IMR-90 (cell line): Measurements from ENCODE around the gene HORMAD2. TPM values are rescaled to one million over a fixed set of nuclear protein-coding genes. Genes with fewer than 3 reads are reported as not detected.

Source experiments
- ATAC-seq: fragments of 200-7000 bp; cut with Tn5 transposase; 2 replicates; pipeline ENCODE4 v1.9.1; 2020; ENCODE audit warnings: low read depth, mild to moderate bottlenecking, moderate library complexity
- BruUV-seq: library from RNA; stranded (reverse); fragments of 400-500 nt; replicated peaks from 2 replicates; lab custom pipeline; 2021; lab: Mats Ljungman, UMichigan
- CTCF ChIA-PET: fragments of 300-600 bp; formaldehyde crosslinking; extraction: SDS; loops from one replicate; lab custom pipeline; 2021; ENCODE audit warnings: antibody characterized with exemption; lab: Yijun Ruan, JAX
- POLR2A ChIA-PET: fragments of 300-600 bp; sonication (Branson Sonifier 250); formaldehyde crosslinking; loops from one replicate; lab custom pipeline; 2022; ENCODE audit warnings: antibody characterized with exemption; ENCODE audit not compliant: unreplicated experiment; lab: Charles Lee
- DNase-seq: peaks from one replicate; pipeline ENCODE4 v3.0.0; 2013
- H2AFZ ChIP-seq: replicated peaks from 2 replicates; pipeline ENCODE3; 2013; ENCODE audit warnings: low read length, mild to moderate bottlenecking; ENCODE audit not compliant: poor library complexity
- H2AK5ac ChIP-seq: 2 replicates; pipeline ENCODE4 v1.6.1; 2013; ENCODE audit warnings: low read depth, low read length, inconsistent platforms
- H2AK9ac ChIP-seq: replicated peaks from 2 replicates; pipeline ENCODE3; 2013; ENCODE audit warnings: mild to moderate bottlenecking, low read depth, low read length, moderate library complexity; ENCODE audit not compliant: poor library complexity
- H2BK120ac ChIP-seq: 2 replicates; pipeline ENCODE4 v1.6.1; 2013; ENCODE audit warnings: low read depth, low read length, inconsistent platforms
- H2BK15ac ChIP-seq: 3 replicates; pipeline ENCODE4 v1.6.1; 2013; ENCODE audit warnings: low read depth, low read length, inconsistent platforms
- H2BK20ac ChIP-seq: 2 replicates; pipeline ENCODE4 v1.6.1; 2013; ENCODE audit warnings: low read depth, mild to moderate bottlenecking, inconsistent platforms, low read length, moderate library complexity
- H2BK5ac ChIP-seq: 2 replicates; pipeline ENCODE4 v1.6.1; 2013; ENCODE audit warnings: mild to moderate bottlenecking, low read depth, low read length, inconsistent platforms; ENCODE audit not compliant: poor library complexity, severe bottlenecking
- H3K14ac ChIP-seq: replicated peaks from 2 replicates; pipeline ENCODE4 v1.6.1; 2013; ENCODE audit warnings: low read depth, low read length, inconsistent platforms
- H3K18ac ChIP-seq: 2 replicates; pipeline ENCODE4 v1.6.1; 2013; ENCODE audit warnings: low read depth, low read length, control low read depth
- H3K23ac ChIP-seq: 2 replicates; pipeline ENCODE4 v1.6.1; 2013; ENCODE audit warnings: low read depth, low read length, inconsistent platforms
- H3K27ac ChIP-seq: 2 replicates; pipeline ENCODE4 v1.5.1; 2013; ENCODE audit warnings: mild to moderate bottlenecking, control low read depth, low read length; ENCODE audit not compliant: insufficient read depth
- H3K27me3 ChIP-seq: 2 replicates; pipeline ENCODE4 v1.6.1; 2013; ENCODE audit warnings: low read length; ENCODE audit not compliant: control insufficient read depth, insufficient read depth
- H3K36me3 ChIP-seq: 2 replicates; pipeline ENCODE4 v1.6.1; 2013; ENCODE audit warnings: low read length, mixed read lengths; ENCODE audit not compliant: control insufficient read depth, insufficient read depth
- H3K4ac ChIP-seq: 2 replicates; pipeline ENCODE4 v1.6.1; 2013; ENCODE audit warnings: low read depth, low read length, inconsistent platforms
- H3K4me1 ChIP-seq: 2 replicates; pipeline ENCODE4 v1.6.1; 2013; ENCODE audit warnings: low read length, mixed read lengths; ENCODE audit not compliant: control insufficient read depth, insufficient read depth
- H3K4me2 ChIP-seq: 2 replicates; pipeline ENCODE4 v1.6.1; 2013; ENCODE audit warnings: low read depth, mild to moderate bottlenecking, control low read depth, low read length, moderate library complexity
- H3K4me3 ChIP-seq: 2 replicates; pipeline ENCODE4 v1.5.1; 2013; ENCODE audit warnings: low read depth, mild to moderate bottlenecking, control low read depth, low read length, moderate library complexity; ENCODE audit not compliant: insufficient read depth
- H3K56ac ChIP-seq: 2 replicates; pipeline ENCODE4 v1.6.1; 2013; ENCODE audit warnings: low read length, inconsistent platforms; ENCODE audit not compliant: insufficient read depth; ENCODE audit errors: extremely low read depth
- H3K79me1 ChIP-seq, 2 experiments: 2 replicates each; pipeline ENCODE4 v1.6.1; 2013; ENCODE audit warnings: low read length in 2 of 2, inconsistent platforms in 1 of 2, low read depth in 1 of 2
- H3K9ac ChIP-seq: 2 replicates; pipeline ENCODE4 v1.6.1; 2013; ENCODE audit warnings: low read depth, low read length, control low read depth
- H3K9me1 ChIP-seq: 2 replicates; pipeline ENCODE4 v1.6.1; 2013; ENCODE audit warnings: low read length, inconsistent platforms; ENCODE audit not compliant: insufficient read depth
- H3K9me3 ChIP-seq: 2 replicates; pipeline ENCODE4 v1.6.1; 2013; ENCODE audit warnings: low read length; ENCODE audit not compliant: control insufficient read depth, insufficient read depth
- H4K20me1 ChIP-seq: 2 replicates; pipeline ENCODE4 v1.6.1; 2013; ENCODE audit warnings: low read length, inconsistent platforms; ENCODE audit not compliant: insufficient read depth
- H4K5ac ChIP-seq: 2 replicates; pipeline ENCODE4 v1.6.1; 2013; ENCODE audit warnings: mild to moderate bottlenecking, low read depth, low read length, control low read depth
- H4K8ac ChIP-seq, 2 experiments: 2 replicates each; pipeline ENCODE4 v1.6.1; 2013; ENCODE audit warnings: low read depth in 2 of 2, low read length in 2 of 2, control low read depth in 1 of 2, inconsistent platforms in 1 of 2
- H4K91ac ChIP-seq: 2 replicates; pipeline ENCODE4 v1.6.1; 2013; ENCODE audit warnings: low read depth, low read length, inconsistent platforms; ENCODE audit not compliant: insufficient read depth
- BHLHE40 ChIP-seq: fragments of 150-350 bp; IDR thresholded peaks from 2 replicates; pipeline ENCODE4 v1.6.1; 2016; ENCODE audit warnings: mild to moderate bottlenecking, low read depth, low read length
- CHD1 ChIP-seq: IDR thresholded peaks from 2 replicates; pipeline ENCODE4 v1.6.1; 2012; ENCODE audit warnings: low read depth, low read length, improper control_type of control experiment
- ELK1 ChIP-seq: fragments of 150-350 bp; IDR thresholded peaks from 2 replicates; pipeline ENCODE4 v1.6.1; 2016; ENCODE audit warnings: low read depth, mild to moderate bottlenecking, low read length, moderate library complexity, borderline replicate concordance
- FOS ChIP-seq: fragments of 150-350 bp; IDR thresholded peaks from 2 replicates; pipeline ENCODE4 v1.6.1; 2016; ENCODE audit warnings: low read depth, low read length
- MAFK ChIP-seq: IDR thresholded peaks from 2 replicates; pipeline ENCODE4 v1.6.1; 2012; ENCODE audit warnings: low read depth, low read length, improper control_type of control experiment
- MAZ ChIP-seq: IDR thresholded peaks from 2 replicates; pipeline ENCODE4 v1.6.1; 2012; ENCODE audit warnings: low read depth, mild to moderate bottlenecking, low read length, improper control_type of control experiment, moderate library complexity, borderline replicate concordance
- NFE2L2 ChIP-seq: fragments of 150-350 bp; IDR thresholded peaks from 2 replicates; pipeline ENCODE4 v1.6.1; 2016; ENCODE audit warnings: low read depth, mild to moderate bottlenecking, low read length
- POLR2A ChIP-seq: IDR thresholded peaks from 2 replicates; pipeline ENCODE4 v1.6.1; 2012; ENCODE audit warnings: mild to moderate bottlenecking, low read depth, low read length
- RAD21 ChIP-seq: IDR thresholded peaks from 2 replicates; pipeline ENCODE4 v1.6.1; 2012; ENCODE audit warnings: low read length, improper control_type of control experiment
- RCOR1 ChIP-seq: IDR thresholded peaks from 2 replicates; pipeline ENCODE4 v1.6.1; 2012; ENCODE audit warnings: mild to moderate bottlenecking, low read length, improper control_type of control experiment; ENCODE audit not compliant: insufficient replicate concordance
- RFX5 ChIP-seq: IDR thresholded peaks from 2 replicates; pipeline ENCODE4 v1.8.0; 2012; ENCODE audit warnings: low read depth, mild to moderate bottlenecking, low read length, moderate library complexity
- USF2 ChIP-seq: fragments of 150-350 bp; IDR thresholded peaks from 2 replicates; pipeline ENCODE4 v1.6.1; 2017; ENCODE audit warnings: mild to moderate bottlenecking, antibody characterized with exemption, low read length, low read depth
- WGBS, 2 experiments: methylation state at CpG; one replicate each; pipeline versions ENCODE4 v1.1.5 to v1.1.7; 2013; ENCODE audit warnings: missing lambda C conversion rate in 2 of 2; ENCODE audit not compliant: insufficient read length in 1 of 2; ENCODE audit errors: extremely low coverage in 2 of 2; 5-methylcytosine and 5-hydroxymethylcytosine counted together
- dilution Hi-C: fragments of 300-500 bp; cut with HindIII; formaldehyde crosslinking; loops from one replicate; pipeline ENCODE4 v1.14.3; 2018; ENCODE audit warnings: low sequenced_read_pairs; ENCODE audit not compliant: unreplicated experiment
- in situ Hi-C: fragments of 300-500 bp; cut with MboI; formaldehyde crosslinking; loops from 3 replicates; pipeline ENCODE4 v1.14.3; 2019; ENCODE audit warnings: low sequenced_read_pairs, inconsistent platforms, mixed read lengths
- intact Hi-C: fragments of 100-400 bp; cut with micrococcal nuclease; formaldehyde crosslinking; loops from 2 replicates; pipeline ENCODE4 v1.10.0; 2022
- polyA plus RNA-seq, 3 experiments: library from polyadenylated mRNA; depleted of rRNA; stranded (reverse); fragments of >200 nt; gene quantifications; 2 replicates each; pipeline ENCODE4 v1.2.3, GENCODE V29; 2012; ENCODE audit warnings: low replicate concordance in 1 of 3
- total RNA-seq: library from RNA; depleted of rRNA; stranded (reverse); fragments of >200 nt; gene quantifications from 2 replicates; pipeline ENCODE4 v1.2.3, GENCODE V29; 2012
- TF ChIP-seq, protein P1 (sequence below): conservative IDR thresholded peaks from 2 replicates; pipeline ENCODE4 v1.5.1; 2012; ENCODE audit warnings: mild to moderate bottlenecking, low read depth, low read length, improper control_type of control experiment

The HORMAD2 gene
- total and polyA plus RNA-seq, 2 of the 4 experiments (the other 2 are of a cell fraction), result not detected

DNA sequence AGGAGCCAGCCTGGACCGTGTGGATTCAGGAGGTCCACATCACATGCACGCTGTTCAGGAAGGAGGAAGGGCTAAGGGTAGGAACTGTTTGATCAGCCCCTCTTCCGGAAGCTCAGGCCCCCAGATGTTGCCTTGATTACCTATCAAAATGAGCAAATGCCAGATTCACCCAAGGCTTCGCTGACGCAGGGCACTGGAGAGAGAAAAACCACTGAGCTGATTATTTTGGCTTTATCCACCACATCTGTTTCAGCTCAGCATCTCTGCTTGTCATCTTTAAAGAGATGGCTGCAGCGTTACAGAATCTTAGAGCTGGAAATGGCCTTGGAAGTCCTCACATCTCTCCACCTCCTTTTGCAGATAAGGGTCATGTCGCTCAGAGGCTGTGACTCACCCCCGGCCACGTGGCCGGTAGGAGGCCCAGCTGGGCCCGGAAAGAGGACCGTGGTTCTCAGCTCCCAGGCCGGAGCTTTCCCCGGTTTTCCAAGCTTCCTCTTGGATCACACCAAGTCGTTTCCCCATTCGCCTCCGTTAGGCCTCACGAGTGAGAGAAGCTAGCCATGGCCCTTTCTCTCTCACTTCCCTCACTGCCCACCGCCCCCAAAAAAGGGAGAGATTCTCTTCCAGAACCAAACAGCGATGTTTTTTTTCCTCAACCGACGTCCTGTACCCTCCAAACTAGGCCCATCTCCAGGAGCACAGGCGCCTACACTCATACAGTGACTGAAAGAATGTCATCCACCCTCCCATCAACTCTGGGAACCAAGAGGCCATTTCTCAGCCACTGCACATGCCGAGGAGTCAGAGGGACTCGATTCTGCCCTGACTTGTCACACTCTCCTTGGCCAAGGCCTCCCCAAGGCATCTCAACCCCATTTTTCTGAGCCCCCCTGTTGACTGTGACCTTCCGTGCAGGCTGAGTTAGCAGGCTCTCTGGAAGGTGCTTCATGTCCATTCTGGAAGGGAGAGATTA, 128.7 kb downstream of the HORMAD2 start:
- H3K4me1 ChIP-seq, result peaks cover 57% of the 10 kb centered on the region
- H2AK9ac ChIP-seq, result peak overlapping the region; percentile 92
- peak overlapping the region; percentile 95 for H4K5ac ChIP-seq
- no peak overlapping the region for H3K4me3 ChIP-seq
- H3K18ac ChIP-seq, result peak overlapping the region; percentile 98
- peak overlapping the region; percentile 99 for H3K14ac ChIP-seq
- DNase-seq (peak; percentile 97), ATAC-seq (peak; percentile 19)
- in situ Hi-C loops, result no loop called here
- H3K79me1 ChIP-seq, result peaks cover 0 to 17% of the 10 kb centered on the region in 2 experiments; a peak in 1 of 4 replicates
- H3K56ac ChIP-seq, result peak overlapping the region; percentile 89
- peak overlapping the region; percentile 98 for H3K23ac ChIP-seq
- H3K4me2 ChIP-seq, result peak overlapping the region; percentile 5; the same call in 1 of the 2 replicates
- WGBS, 2 experiments, result 36% methylated on average over 5 of the region's 26 CpGs; no CpG with 5 or more reads in 1 of the 2 experiments
- intact Hi-C loops, result no loop called here
- peak overlapping the region; percentile 97 to 99 for H4K8ac ChIP-seq
- H2AFZ ChIP-seq, result peak overlapping the region; percentile 86
- dilution Hi-C loops, result no loop called here
- no peaks in the 10 kb centered on the region for H4K20me1 ChIP-seq
- peak overlapping the region; percentile 100 for H4K91ac ChIP-seq
- no peaks in the 10 kb centered on the region for H3K36me3 ChIP-seq
- H2BK5ac ChIP-seq, result peak overlapping the region; percentile 93
- H3K9me1 ChIP-seq, result peaks cover 43% of the 10 kb centered on the region
- CTCF ChIA-PET, result interaction anchor here (0.6 to 1.2 kb wide), 2 partner anchors 47 to 80 kb away, joined by 5 to 8 read pairs; no protein-coding TSS in a partner anchor
- TSS peak; percentile 42 for BruUV-seq
- peak overlapping the region; percentile 100 for H2AK5ac ChIP-seq
- POLR2A ChIA-PET, result interaction anchor here (0.6 to 1.5 kb wide), 7 partner anchors 12 to 307 kb away, joined by 3 to 18 read pairs (median 4); partner anchors contain the start of gene LIF
- H3K9me3 ChIP-seq, result no peaks in the 10 kb centered on the region
- H2BK120ac ChIP-seq, result peak overlapping the region; percentile 100
- H2BK15ac ChIP-seq, result peak overlapping the region; percentile 96
- H2BK20ac ChIP-seq, result peak overlapping the region; percentile 99
- H3K27ac ChIP-seq, result peak overlapping the region; percentile 94
- H3K4ac ChIP-seq, result peak overlapping the region; percentile 99
- no peaks in the 10 kb centered on the region for H3K27me3 ChIP-seq
- peak overlapping the region; percentile 73 for H3K9ac ChIP-seq
- TF ChIP-seq USF2 (peak; percentile 94), FOS (peak; percentile 91), NFE2L2 (peak; percentile 31; the same call in 1 of the 2 replicates), MAZ (no peak), BHLHE40 (no peak), POLR2A (peak; percentile 43), MAFK (no peak), RAD21 (peak; percentile 8), RCOR1 (no peak), ELK1 (no peak), CHD1 (no peak), RFX5 (no peak)
- TF ChIP-seq, protein P1, sequence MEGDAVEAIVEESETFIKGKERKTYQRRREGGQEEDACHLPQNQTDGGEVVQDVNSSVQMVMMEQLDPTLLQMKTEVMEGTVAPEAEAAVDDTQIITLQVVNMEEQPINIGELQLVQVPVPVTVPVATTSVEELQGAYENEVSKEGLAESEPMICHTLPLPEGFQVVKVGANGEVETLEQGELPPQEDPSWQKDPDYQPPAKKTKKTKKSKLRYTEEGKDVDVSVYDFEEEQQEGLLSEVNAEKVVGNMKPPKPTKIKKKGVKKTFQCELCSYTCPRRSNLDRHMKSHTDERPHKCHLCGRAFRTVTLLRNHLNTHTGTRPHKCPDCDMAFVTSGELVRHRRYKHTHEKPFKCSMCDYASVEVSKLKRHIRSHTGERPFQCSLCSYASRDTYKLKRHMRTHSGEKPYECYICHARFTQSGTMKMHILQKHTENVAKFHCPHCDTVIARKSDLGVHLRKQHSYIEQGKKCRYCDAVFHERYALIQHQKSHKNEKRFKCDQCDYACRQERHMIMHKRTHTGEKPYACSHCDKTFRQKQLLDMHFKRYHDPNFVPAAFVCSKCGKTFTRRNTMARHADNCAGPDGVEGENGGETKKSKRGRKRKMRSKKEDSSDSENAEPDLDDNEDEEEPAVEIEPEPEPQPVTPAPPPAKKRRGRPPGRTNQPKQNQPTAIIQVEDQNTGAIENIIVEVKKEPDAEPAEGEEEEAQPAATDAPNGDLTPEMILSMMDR, result no peak
